Gastroesophageal sphincter (tissue), 2 donors: ENCODE results near the gene CBX7.

ENCODE experiments used
- EP300 ChIP-seq: sonication (generic); formaldehyde crosslinking; IDR thresholded peaks from one replicate; pipeline ENCODE4 v1.6.1; 2017; ENCODE audit warnings: antibody characterized with exemption, mild to moderate bottlenecking
- POLR2A ChIP-seq, 2 donors: fragments of 450-650 bp; IDR thresholded peaks; one replicate each; pipeline ENCODE4 v1.6.1; 2017; ENCODE audit warnings: antibody characterized with exemption in 2 of 2, mild to moderate bottlenecking in 2 of 2, moderate library complexity in 1 of 2

- TF ChIP-seq EP300 (no peak), POLR2A (IDR thresholded peaks at IDR 0.05) (no peak)
Observed at GRCh38 chr22:39147335-39148025, 5.0 kb downstream of the CBX7 start.
